OCI-M2 (cell line): ENCODE measurements around the gene CCDC136.

Experiments used
- DNase-seq: peaks from one replicate; lab custom pipeline; 2025; ENCODE audit not compliant: unreplicated experiment; lab: John Stamatoyannopoulos, UW

The CCDC136 gene

DNA sequence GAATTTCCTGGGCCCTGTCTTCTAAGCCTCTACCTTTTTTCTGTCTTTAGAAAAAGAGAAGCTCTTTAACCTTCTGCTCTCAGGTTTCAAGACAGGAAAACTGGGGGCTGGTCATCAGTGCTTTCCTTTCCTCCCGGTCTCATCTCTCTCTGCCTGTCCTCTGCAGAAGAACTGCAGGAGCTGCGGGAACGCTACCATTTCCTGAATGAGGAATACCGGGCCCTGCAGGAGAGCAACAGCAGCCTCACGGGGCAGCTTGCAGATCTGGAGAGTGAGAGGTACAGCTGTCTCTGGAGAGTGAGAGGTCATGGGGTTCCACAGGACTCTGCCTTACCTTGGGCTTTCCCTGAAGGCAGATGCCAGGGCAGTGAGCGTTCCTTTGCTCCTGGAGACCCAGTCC, 12.7 kb downstream of the CCDC136 start:
- no peak for DNase-seq

- no peak for DNase-seq
Measured at GRCh38 chr7:128805225-128805624, 13.5 kb downstream of the CCDC136 start.

GRCh38 chr7:128807191-128807590, 15.4 kb downstream of the CCDC136 start:
- no peak for DNase-seq

DNA sequence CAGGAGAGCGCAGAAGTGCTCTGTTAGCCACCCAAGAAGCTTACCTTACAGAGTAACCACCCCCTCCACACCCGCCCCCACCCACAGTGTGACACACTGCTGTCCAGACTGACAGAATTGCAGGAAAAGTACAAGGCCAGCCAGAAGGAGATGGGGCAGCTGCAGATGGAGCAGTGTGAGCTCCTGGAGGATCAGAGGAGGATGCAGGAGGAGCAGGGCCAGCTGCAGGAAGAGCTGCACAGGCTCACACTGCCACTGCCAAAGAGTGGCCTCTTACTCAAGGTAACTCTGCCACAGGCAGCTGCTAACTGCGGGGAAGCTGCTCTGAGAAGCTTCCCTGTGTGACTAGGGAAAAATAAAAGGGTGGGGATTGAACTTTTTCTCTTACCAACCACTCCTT, 17.6 kb downstream of the CCDC136 start:
- DNase-seq: no peak

- DNase-seq: no peak
Measured at GRCh38 chr7:128810473-128810872, 18.7 kb downstream of the CCDC136 start.

GRCh38 chr7:128810997-128811396, 19.2 kb downstream of the CCDC136 start:
- no peak for DNase-seq

DNA sequence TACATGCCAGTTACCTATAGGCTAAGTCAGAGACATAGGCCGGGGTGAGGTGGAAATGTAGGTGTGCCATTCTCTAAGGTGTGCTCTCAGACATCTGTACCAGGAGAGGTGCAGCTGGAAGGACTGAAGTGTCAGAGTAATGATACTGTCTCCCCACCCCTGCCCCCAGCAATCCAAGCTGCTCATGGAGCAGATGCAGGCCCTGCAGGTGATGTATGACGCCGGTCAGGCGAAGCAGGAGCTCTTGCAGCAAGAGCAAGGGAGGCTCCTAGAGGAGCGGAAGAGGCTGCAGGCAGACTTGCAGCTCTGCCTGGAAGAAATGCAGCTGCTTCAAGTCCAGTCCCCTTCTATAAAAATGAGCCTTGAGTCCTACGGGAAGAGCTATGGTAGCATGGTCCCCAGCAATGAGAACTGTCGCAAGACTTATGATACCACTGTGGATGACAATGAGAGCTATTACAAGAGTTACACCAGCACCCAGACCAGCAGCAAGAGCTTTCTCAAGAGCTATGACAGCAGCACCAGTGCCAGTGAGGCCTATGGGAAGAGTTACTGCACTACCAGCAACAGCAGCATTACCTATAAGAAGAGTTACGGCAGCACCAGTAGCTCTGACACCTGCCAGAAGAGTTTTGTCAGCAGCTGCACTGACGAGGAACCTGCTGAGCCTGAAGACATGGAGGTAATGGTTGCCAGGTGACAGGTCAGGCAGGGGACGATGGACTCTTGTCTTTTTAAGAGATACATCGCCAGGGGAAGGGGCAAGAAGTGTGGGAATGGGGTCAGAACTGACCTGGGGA, 20.1 kb downstream of the CCDC136 start:
- no peak for DNase-seq

- DNase-seq: no peak
Measured at GRCh38 chr7:128812514-128813168, 20.9 kb downstream of the CCDC136 start.

DNA sequence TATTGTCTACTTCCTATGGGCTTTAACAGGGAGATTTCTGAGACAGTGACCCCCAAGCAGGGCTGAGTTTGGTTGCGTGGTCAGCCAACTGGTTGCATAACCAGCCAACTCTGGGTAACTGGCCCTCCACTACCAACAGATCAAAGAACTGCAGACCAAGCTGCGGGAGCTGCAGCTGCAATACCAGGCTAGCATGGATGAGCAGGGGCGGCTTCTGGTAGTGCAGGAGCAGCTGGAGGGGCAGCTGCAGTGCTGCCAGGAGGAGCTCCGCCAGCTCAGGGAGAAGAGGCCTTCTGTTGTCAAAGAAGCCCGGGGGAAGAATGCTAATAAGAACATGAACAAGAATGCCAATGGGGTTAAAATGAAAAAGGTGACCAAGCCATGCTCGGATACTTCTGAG, 22.7 kb downstream of the CCDC136 start:
- DNase-seq: no peak

DNA sequence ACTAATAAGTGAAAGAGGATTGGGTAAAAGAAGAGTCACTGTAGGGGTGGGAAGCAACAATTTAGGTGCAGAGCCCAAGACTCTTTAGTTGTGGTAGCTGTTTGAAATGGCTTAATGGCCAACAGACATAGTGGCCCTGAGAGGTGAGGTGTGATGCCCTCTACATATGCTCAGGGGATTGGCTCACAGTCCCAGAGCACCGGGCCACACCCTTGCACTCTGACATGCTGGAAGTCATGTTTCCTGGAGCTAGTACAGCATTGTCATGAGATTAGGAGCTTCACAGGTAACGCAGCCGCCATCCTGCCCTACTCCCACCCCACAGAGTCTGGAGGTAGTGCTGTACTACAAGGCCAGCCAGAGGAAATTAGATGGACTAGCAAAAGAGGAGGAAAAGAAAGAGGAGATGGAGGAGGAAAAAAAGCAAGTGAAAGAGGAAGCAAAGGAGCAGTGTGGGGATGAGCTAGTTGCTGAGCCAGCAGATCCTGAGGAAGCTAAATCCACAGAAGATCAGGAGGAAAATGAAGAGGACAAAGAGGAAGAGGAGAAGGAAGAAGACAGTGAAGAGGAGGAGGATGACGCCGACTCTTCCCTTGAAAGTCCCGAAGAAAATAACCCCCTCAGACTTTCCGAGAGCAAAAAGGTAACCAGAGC, 23.6 kb downstream of the CCDC136 start:
- no peak for DNase-seq

DNA sequence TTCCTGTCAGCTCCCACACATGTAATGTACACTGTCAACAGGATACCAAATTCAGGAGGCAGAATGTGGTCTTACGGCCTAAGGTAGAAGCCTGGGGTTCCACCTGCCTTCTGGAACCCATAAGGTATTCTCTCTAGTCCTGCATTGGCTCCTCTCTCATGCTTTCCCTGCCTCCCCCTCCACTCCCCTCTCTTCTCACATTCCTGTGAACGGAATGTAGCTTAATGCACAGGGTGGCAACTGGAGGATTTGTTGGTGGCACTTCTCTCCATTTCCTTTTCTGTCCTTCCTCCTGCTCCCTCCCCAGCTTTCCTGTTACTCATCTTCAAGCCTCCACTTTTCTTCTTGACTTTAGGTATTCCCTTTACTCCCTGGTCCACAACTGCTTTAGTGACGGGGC, 26.9 kb downstream of the CCDC136 start:
- no peak for DNase-seq

DNA sequence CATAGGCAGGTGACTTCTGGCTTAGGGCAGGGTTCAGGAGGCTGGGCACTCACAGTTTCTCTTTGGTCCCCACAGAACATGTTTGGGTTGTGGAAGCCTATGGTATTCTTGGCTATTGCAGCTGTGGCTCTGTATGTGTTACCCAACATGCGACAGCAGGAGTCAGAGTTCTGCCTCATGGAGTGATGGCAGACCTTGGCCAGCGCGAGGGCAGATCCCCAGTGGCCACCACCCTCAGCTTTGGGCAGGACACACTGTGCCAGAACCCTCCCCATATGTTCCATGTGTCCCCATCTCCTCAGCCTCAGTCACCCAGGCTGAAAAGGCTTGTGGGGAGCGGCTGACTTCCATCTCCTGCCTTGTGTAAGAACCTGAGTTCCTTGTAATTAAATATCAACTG, 30.0 kb downstream of the CCDC136 start:
- no peak for DNase-seq

DNA sequence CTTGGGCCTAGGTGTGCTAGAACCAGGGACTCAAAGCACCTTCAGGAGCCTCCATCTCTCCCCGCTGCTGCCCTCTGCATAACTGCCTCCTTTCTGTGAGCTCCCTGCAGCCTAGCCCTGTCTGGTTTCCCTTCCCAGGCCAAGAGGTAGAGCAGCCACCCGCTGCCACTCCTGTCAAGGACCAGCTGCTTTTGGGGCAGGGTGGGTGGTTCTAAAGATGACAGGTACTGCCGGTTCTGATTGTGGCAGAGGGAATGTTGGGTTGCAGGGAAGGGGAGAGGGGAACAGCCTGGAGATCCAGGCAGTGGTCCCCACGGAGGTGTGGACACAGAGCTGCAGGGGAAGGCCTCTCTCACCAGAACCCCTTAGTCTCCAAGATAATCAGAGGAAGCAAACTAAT, 34.7 kb downstream of the CCDC136 start:
- no peak for DNase-seq

DNA sequence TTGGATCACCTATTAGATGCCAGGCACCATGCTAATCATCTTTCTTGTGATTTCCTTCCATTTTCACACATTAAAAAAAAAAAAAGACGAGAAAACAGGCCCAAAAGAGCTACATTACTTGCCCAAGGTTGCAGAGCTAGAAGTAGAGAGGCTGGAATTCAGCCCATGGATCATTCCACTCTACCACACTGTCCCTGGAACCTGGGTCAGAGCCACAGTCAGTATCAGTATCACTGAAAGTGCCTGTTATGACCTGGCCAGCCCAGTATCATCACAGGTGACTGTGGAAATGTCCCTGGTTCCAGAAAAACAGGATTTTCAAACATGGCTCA, 35.1 kb downstream of the CCDC136 start:
- DNase-seq: no peak

DNA sequence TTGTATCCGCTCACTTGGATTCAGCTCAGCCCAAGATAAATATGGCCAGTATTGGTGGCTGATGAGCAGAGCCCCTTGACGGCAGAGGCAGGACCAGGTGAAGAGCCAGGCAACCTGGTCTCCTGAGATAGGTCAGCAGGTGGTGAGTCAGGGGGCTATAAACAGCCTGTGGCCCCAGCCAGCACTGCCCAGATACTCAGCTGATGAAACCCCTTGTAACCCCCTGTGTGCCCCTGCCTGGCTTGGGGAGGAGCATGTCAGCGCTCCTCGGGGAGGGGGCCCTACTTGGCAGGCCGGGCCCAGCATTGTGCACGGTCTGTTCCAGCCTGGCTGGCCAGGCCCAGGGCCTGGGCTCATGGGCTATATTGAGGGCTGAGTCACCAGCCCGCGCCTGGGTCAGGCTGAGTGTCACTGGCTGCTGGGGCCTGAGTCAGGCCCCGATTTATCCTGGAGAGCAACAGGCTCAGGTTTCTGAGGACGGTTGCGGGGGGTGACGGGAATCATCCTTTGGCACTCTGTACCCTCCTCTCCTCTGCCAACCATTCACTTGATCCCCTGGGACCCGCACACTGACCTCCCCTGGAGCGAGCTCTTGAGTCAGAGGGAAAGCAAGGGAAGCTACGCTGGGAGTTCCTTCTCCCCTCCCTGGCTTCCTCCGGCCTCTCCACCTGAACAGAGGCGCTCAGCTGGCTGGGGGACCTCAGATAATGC, 35.6 kb downstream of the CCDC136 start:
- no peak for DNase-seq

DNA sequence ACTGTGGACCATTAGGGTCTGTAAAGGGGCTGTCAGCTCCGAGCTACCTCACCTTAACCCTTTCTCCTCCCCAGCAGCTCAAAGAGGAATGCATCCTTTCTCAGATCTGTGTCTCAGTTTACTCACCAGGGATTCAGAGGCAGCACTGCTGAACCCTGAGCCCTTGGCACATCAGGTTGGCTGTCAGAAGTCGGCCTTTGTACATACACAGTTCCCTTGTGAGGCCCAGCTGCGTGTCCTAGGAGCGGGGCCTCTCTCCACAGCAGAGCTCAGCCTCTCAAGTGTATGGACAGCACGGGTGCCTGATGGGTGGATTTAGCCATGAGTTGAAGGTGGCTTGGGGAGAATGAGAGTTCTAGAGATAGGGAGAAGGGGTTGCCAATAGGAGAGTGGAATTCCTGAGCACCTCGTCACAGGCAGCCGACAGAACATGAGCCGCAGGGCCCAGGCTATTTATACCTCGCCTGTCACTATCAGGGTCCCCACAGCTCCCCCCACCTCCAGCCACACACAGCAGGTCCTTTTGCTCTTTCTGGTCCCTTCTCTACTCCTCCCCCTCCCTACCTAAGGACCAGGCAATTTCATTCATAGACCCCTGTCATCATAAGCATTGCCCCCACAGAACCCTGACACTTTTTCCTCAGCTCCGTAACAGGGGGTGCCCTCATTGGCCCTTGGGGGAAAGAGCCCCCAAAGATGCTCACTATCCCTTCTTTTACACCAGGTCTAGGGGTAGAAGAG, 36.4 kb downstream of the CCDC136 start:
- no peak for DNase-seq

GRCh38 chr7:128829391-128830166, 37.8 kb downstream of the CCDC136 start:
- no peak for DNase-seq

GRCh38 chr7:128830231-128831177, 38.7 kb downstream of the CCDC136 start, which contains the start of gene FLNC:
FLNC (plus strand) TSS chr7:128830406; CDS start chr7:128830638, 232 bp downstream.
- no peak for DNase-seq
